Measurements from ENCODE around the gene MCM7. TPM values are rescaled to one million over a fixed set of nuclear protein-coding genes. Genes with fewer than 3 reads are reported as not detected.

MCM7 gene
- total and polyA plus RNA-seq, 2 of the 13 experiments (the other 11 are each of a cell fraction or from before 2014, with no cell fraction given) = 84.5 to 214 TPM

DNA sequence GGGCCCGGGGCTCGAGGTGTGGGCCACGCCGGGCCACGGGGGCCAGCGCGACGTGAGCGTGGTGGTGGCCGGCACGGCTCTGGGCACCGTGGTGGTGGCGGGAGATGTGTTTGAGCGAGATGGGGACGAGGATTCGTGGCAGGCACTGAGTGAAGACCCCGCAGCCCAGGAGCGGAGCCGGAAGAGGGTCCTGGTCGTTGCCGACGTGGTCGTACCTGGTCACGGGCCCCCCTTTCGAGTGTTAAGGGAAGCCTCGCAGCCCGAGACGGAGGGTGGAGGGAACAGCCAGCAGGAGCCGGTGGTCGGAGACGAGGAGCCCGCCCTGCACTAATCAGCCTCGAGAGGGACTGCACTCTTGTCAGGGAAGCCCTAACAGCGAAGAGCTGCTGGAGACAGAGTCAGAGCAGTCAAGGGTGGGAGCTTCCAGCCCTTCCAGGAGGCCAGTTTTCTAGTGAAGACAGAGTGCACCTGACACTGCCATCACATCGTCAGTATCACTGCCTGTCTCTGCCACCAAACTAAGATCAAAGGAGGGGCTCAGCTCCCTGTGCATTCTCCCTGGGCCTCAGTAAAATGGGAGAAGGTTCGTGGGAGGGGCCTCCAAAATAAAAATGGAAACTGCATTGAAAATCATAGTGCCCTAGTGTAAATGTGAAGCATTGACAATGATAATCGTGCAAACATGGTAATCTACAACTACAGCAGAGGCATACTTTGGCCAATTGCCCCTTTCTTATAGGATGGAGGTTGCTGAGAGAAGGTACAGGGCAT, 26.9 kb upstream of the MCM7 start (continued):
- TF ChIP-seq, protein P1, sequence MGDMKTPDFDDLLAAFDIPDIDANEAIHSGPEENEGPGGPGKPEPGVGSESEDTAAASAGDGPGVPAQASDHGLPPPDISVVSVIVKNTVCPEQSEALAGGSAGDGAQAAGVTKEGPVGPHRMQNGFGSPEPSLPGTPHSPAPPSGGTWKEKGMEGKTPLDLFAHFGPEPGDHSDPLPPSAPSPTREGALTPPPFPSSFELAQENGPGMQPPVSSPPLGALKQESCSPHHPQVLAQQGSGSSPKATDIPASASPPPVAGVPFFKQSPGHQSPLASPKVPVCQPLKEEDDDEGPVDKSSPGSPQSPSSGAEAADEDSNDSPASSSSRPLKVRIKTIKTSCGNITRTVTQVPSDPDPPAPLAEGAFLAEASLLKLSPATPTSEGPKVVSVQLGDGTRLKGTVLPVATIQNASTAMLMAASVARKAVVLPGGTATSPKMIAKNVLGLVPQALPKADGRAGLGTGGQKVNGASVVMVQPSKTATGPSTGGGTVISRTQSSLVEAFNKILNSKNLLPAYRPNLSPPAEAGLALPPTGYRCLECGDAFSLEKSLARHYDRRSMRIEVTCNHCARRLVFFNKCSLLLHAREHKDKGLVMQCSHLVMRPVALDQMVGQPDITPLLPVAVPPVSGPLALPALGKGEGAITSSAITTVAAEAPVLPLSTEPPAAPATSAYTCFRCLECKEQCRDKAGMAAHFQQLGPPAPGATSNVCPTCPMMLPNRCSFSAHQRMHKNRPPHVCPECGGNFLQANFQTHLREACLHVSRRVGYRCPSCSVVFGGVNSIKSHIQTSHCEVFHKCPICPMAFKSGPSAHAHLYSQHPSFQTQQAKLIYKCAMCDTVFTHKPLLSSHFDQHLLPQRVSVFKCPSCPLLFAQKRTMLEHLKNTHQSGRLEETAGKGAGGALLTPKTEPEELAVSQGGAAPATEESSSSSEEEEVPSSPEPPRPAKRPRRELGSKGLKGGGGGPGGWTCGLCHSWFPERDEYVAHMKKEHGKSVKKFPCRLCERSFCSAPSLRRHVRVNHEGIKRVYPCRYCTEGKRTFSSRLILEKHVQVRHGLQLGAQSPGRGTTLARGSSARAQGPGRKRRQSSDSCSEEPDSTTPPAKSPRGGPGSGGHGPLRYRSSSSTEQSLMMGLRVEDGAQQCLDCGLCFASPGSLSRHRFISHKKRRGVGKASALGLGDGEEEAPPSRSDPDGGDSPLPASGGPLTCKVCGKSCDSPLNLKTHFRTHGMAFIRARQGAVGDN (CRISPR knock-in tag; IDR thresholded peaks at IDR 0.05) = peak; percentile 76
- no peak for TF ChIP-seq SOX5 (CRISPR knock-in tag; IDR thresholded peaks at IDR 0.05; ENCODE audit: borderline replicate concordance)
- TF ChIP-seq ZNF556 (CRISPR knock-in tag; IDR thresholded peaks at IDR 0.05; ENCODE audit: borderline replicate concordance) = no peak
- no peak for TF ChIP-seq FOSL2 (CRISPR knock-in tag; IDR thresholded peaks at IDR 0.05)
- TF ChIP-seq, protein P2, sequence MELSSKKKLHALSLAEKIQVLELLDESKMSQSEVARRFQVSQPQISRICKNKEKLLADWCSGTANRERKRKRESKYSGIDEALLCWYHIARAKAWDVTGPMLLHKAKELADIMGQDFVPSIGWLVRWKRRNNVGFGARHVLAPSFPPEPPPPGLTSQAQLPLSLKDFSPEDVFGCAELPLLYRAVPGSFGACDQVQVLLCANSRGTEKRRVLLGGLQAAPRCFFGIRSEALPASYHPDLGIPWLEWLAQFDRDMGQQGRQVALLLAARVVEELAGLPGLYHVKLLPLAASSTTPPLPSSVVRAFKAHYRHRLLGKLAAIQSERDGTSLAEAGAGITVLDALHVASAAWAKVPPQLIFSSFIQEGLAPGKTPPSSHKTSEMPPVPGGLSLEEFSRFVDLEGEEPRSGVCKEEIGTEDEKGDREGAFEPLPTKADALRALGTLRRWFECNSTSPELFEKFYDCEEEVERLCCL (CRISPR knock-in tag; IDR thresholded peaks at IDR 0.05; ENCODE audit: borderline replicate concordance) = no peak
- no peak for TF ChIP-seq ZNF232 (CRISPR knock-in tag; IDR thresholded peaks at IDR 0.05; ENCODE audit: borderline replicate concordance)
- TF ChIP-seq FOXC1 (CRISPR knock-in tag; IDR thresholded peaks at IDR 0.05; ENCODE audit: borderline replicate concordance) = no peak
- peak; percentile 35; the same call in 1 of the 2 replicates for TF ChIP-seq ZNF235 (CRISPR knock-in tag; IDR thresholded peaks at IDR 0.05; ENCODE audit: borderline replicate concordance)
- TF ChIP-seq, protein P3, sequence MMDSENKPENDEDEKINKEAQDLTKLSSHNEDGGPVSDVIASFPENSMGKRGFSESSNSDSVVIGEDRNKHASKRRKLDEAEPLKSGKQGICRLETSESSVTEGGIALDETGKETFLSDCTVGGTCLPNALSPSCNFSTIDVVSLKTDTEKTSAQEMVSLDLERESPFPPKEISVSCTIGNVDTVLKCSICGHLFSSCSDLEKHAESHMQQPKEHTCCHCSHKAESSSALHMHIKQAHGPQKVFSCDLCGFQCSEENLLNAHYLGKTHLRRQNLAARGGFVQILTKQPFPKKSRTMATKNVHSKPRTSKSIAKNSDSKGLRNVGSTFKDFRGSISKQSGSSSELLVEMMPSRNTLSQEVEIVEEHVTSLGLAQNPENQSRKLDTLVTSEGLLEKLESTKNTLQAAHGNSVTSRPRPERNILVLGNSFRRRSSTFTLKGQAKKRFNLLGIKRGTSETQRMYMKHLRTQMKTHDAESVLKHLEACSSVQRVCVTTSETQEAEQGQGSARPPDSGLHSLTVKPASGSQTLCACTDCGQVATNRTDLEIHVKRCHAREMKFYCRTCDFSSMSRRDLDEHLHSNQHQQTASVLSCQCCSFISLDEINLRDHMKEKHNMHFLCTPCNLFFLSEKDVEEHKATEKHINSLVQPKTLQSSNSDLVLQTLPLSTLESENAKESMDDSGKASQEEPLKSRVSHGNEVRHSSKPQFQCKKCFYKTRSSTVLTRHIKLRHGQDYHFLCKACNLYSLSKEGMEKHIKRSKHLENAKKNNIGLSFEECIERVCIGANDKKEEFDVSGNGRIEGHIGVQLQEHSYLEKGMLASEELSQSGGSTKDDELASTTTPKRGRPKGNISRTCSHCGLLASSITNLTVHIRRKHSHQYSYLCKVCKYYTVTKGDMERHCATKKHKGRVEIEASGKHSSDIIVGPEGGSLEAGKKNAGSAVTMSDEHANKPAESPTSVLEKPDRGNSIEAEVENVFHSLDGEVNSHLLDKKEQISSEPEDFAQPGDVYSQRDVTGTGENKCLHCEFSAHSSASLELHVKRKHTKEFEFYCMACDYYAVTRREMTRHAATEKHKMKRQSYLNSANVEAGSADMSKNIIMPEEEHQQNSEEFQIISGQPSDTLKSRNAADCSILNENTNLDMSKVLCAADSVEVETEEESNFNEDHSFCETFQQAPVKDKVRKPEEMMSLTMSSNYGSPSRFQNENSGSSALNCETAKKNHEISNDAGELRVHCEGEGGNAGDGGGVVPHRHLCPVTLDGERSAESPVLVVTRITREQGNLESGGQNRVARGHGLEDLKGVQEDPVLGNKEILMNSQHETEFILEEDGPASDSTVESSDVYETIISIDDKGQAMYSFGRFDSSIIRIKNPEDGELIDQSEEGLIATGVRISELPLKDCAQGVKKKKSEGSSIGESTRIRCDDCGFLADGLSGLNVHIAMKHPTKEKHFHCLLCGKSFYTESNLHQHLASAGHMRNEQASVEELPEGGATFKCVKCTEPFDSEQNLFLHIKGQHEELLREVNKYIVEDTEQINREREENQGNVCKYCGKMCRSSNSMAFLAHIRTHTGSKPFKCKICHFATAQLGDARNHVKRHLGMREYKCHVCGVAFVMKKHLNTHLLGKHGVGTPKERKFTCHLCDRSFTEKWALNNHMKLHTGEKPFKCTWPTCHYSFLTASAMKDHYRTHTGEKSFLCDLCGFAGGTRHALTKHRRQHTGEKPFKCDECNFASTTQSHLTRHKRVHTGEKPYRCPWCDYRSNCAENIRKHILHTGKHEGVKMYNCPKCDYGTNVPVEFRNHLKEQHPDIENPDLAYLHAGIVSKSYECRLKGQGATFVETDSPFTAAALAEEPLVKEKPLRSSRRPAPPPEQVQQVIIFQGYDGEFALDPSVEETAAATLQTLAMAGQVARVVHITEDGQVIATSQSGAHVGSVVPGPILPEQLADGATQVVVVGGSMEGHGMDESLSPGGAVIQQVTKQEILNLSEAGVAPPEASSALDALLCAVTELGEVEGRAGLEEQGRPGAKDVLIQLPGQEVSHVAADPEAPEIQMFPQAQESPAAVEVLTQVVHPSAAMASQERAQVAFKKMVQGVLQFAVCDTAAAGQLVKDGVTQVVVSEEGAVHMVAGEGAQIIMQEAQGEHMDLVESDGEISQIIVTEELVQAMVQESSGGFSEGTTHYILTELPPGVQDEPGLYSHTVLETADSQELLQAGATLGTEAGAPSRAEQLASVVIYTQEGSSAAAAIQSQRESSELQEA (CRISPR knock-in tag; IDR thresholded peaks at IDR 0.05; ENCODE audit: not compliant biosample characterization) = no peak
- TF ChIP-seq HDAC6 (IDR thresholded peaks at IDR 0.05; ENCODE audit: low read depth, low read length) = no peak
- TF ChIP-seq PLRG1 (conservative IDR thresholded peaks at IDR 0.05) = no peak
- TF ChIP-seq TBX2 (CRISPR knock-in tag; IDR thresholded peaks at IDR 0.05; ENCODE audit: borderline replicate concordance) = 0 out of 2 replicates have a peak, but pooled peaks have one; percentile 15
- TF ChIP-seq HOXA7 (CRISPR knock-in tag; IDR thresholded peaks at IDR 0.05) = no peak
- TF ChIP-seq NKX3-1 (CRISPR knock-in tag; IDR thresholded peaks at IDR 0.05) = no peak

All from HepG2 (cell line).